HG02759 (cell line): ENCODE results near the gene WASF3.

Source experiments
- ATAC-seq: cut with Tn5 transposase; IDR thresholded peaks from one replicate; pipeline ENCODE4 v1.9.1; 2021; ENCODE audit warnings: mild to moderate bottlenecking, moderate library complexity; ENCODE audit not compliant: unreplicated experiment

WASF3 gene

GRCh38 chr13:26678796-26679195 lies 121.3 kb downstream of the WASF3 start:
- no peak for ATAC-seq

DNA sequence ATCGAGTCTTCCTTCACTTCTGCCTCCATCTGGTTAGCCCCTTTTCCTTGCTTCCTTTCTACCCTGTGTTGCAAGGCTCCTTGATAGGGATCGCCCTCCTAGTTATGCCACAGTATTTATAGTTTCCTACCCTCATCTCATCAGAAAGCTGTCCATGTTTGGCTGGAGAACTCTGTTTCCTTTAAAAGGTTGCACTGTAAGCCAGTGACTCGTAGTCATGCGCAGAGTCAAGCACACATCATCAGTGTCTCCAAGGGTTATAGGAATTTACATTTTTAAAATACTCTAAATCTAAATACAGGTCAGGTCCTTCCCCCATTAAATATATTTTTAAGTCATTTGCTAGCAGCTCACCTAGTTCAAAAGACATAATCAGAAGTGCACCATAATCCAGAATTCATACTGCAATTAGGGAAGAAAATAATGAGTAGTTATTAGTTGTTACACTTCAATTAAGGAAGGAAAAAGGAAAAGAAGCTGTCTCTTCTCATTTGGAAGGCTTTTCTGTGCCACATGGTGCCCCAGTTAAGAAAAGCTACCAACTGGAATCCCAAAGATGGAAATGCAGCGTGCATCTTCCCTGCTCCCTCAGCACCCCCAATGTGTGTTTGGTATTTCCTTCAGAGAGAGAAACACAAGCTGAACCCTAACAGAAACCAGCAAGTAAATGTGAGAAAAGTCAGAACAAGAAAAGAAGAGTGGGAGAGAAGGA lies 122.1 kb downstream of the WASF3 start:
- ATAC-seq, result no peak

DNA sequence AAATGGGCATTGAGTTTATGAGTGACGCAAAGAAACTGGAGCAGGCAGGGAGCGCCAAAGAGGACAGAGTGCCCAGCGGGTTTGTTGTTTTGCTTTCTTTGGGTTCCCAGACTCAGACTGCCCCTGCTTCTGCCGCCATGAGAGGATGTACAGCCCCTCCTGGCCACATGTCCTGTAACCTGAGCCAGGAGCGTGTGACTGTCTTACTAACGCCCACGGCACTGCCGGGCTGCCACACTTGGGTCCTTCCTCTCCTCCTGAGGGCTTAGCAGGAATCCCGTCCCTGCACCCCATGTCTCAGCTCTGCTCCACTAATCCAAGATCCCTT lies 122.6 kb downstream of the WASF3 start:
- ATAC-seq, result no peak

DNA sequence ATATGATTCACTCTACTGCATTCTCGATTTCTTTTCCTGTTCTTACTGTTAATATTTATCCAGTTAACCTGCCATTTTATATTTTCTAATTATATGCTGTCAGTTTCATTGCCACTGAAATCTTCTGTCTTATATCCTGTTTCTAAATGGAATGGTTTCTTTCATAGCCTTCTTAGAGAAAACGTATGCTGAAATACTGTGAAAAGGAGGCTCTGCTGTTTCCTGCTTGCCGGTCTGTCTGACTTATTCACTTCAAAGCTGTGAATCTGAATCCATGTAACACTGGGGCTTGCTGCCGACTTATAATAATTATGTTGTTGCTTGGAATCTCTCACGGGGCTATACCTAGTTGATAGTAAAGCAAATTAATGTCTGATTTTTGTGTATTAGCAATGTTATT lies 123.1 kb downstream of the WASF3 start:
- no peak for ATAC-seq

DNA sequence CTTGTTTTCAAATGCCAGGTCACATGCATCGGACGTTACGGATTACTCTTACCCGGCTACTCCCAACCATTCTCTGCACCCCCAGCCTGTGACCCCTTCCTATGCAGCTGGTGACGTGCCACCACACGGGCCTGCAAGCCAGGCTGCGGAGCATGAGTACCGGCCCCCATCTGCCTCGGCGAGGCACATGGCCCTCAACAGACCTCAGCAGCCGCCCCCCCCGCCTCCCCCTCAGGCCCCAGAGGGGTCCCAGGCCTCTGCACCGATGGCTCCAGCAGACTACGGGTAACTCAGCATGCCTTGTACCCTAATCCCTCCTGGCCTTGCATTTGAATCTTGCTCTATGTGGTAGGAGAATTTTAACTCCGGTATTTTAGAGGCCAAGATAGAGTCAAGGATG lies 123.6 kb downstream of the WASF3 start:
- ATAC-seq, result no peak

- no peak for ATAC-seq
Measured at GRCh38 chr13:26682606-26683005, 125.1 kb downstream of the WASF3 start.

DNA sequence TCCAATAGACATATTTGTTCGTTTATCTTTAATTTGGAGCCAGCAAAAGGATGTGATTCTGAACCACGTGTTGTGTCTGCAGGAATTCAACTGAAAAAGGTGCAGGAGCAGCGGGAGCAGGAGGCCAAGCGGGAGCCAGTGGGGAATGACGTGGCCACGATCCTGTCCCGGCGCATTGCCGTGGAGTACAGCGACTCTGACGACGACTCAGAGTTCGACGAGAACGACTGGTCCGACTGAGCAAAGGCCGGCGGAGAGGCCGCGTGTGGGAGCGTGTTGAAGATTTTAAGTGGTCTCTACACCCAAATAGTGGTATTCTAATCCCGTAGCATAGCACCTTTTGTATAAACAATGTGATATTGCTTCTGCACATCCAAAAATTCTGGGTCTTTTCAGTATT lies 128.1 kb downstream of the WASF3 start:
- no peak for ATAC-seq

- ATAC-seq, result no peak
Measured at GRCh38 chr13:26686285-26686684, 128.8 kb downstream of the WASF3 start.

DNA sequence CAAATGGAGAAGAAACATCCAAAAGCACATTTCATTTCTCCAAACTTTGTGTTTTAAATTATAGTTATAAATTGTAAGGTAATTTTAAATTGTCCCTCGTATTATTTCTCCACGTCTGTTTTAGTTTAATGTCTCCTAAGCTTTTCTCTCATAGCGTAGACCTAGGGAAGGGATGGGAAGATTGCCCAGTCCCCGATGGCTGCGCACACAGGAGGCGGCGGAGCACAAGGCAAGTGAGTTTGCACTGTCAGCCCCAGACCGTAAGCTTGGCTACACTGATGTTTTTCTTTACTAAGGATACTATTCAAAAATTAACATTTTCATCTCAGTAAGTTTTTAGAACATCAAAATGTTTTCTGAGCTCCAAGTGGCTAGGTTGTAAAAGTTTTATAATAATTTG lies 130.8 kb downstream of the WASF3 start:
- no peak for ATAC-seq

DNA sequence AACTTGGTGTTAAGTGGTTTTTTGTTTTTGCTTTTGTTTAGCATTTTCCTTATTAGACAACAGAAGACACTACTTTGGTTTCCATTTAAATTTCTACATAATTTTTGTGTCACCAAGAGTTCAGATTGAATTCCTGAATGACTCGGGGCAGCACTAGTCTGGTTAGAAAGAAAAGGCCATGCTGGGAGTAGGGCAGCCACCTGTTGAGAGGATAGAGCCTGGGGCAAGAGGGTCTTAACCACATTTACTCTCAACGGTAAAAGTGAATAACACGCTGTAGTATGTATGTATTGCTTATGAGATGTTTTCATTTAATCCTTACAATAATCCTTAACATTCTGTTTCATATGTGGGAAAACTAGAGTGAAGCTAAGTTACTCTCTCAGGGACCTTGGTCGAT lies 131.5 kb downstream of the WASF3 start:
- ATAC-seq, result no peak

GRCh38 chr13:26693749-26694463 lies 136.4 kb downstream of the WASF3 start:
- ATAC-seq, result no peak

GRCh38 chr13:26694609-26695359 lies 137.3 kb downstream of the WASF3 start:
- ATAC-seq, result no peak

- no peak for ATAC-seq
Measured at GRCh38 chr13:26695360-26695705, 137.8 kb downstream of the WASF3 start.

DNA sequence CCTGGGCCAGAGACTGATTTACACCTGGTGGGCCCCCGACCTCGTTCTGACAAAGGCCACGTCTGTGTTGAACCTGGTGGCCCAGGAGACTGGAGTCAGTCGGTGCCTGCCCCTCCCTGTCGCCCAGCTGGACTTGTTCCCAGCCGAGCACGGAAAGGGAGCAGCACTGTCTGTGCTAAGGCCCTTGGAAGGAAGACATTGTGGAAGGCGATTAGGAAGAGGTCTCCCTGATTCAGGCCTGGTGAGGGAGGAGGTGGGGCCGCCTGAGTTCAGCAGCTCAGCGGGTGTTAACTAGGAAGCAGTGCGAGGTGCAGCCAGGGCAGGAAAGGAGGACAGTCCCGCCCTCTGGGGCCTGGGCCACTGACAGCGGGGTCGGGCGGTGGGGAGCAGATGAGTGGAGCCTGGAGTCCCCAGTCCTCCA lies 138.4 kb downstream of the WASF3 start:
- ATAC-seq, result no peak

- ATAC-seq, result no peak
Measured at GRCh38 chr13:26697069-26697955, 139.8 kb downstream of the WASF3 start.

DNA sequence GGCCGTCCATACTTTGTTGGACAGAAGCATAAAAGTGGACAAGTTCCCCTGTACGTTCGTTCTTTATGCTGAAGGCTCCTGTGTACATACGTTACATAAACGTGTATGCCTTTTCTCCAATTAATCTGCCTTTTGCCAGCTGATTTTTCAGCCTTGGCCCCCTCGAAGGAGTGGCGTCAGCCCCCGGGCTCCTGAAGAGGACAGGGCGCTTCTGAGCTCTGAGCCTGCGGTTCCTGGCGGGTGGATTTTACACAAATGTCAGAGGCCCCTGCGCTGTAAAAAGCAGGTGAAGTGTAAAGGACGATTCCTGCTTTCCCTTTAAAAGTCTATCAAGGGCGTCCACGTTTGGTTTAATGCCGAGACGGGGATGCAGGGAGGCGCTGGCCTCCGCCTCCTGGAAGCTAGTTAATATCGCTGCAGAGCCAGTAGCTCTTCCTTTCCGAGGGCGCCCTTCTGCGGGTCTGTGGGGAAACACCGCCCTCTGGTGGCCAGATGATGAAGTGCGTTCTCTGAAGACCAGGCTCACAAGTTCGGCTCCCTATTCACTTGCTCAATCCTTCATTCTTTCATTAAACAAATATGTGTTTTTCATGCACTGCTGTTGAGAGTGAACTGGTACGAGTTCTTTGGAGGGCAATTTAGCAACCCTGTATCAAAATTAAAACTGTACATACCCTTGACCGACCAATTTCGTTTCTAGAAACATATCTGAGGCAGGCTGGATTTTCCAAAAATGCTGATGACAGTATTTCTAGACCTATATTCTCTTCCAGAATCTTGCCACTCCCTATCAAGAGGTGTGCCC lies 141.1 kb downstream of the WASF3 start:
- peak; percentile 76 for ATAC-seq

- ATAC-seq, result no peak
Measured at GRCh38 chr13:26699197-26699490, 141.7 kb downstream of the WASF3 start.

- no peak for ATAC-seq
Measured at GRCh38 chr13:26705536-26705935, 148.1 kb downstream of the WASF3 start.

- no peak for ATAC-seq
Measured at GRCh38 chr13:26706381-26706780, 148.9 kb downstream of the WASF3 start.
